ENCODE data around the gene WTAP.

WTAP gene

GRCh38 chr6:159805440-159806020, 78.2 kb downstream of the WTAP start:
- H3K27me3 Mint-ChIP-seq (ENCODE audit: low read depth): no peaks in the 10 kb centered on the region
- peaks cover 3% of the 10 kb centered on the region for H3K36me3 Mint-ChIP-seq (ENCODE audit: low read depth)
- DNase-seq (ENCODE audit: low spot score): no peak
- no peak overlapping the region for H3K4me3 Mint-ChIP-seq
- H3K4me1 Mint-ChIP-seq (ENCODE audit: low read depth): no peaks in the 10 kb centered on the region
- no peak overlapping the region for H3K27ac Mint-ChIP-seq
- no peaks in the 10 kb centered on the region for H3K9me3 Mint-ChIP-seq

All from T-helper 2 cell treated with Interferon-gamma antibody and Interleukin-4, amounts not matched to agents 5 μg/mL and 100 μg/mL, for 36 hours (primary cell).